HG02588 (cell line): ENCODE data around the gene TMEM131L.
"Not testable (repeated sequence)": the region's sequence is repeated elsewhere in the genome, so short reads cannot be mapped to it uniquely, and the experiment has no call there.

Experiments used
- ATAC-seq: cut with Tn5 transposase; IDR thresholded peaks from one replicate; pipeline ENCODE4 v1.9.1; 2021; ENCODE audit warnings: mild to moderate bottlenecking, moderate library complexity; ENCODE audit not compliant: unreplicated experiment

TMEM131L gene

GRCh38 chr4:153501578-153501977 is 35.4 kb downstream of the TMEM131L start:
- no peak for ATAC-seq

DNA sequence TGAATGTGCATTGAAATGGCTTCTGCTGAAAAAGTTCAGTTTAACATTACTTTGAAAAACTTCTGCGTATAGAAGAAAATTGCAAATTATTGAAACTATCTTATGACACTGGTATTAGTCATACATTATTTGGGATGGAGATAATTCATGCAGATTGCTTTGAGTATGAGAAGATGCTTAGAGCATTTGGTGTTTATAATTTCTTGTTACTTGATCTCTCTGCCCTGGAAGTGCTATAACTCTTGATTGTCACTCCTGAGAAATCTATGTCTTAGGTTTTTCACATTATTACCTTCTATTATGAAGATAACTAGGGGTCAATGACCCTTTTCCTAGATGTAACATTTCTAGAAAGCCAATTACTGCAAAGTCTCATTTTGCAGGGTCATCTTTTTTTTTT is 36.4 kb downstream of the TMEM131L start:
- no peak for ATAC-seq

DNA sequence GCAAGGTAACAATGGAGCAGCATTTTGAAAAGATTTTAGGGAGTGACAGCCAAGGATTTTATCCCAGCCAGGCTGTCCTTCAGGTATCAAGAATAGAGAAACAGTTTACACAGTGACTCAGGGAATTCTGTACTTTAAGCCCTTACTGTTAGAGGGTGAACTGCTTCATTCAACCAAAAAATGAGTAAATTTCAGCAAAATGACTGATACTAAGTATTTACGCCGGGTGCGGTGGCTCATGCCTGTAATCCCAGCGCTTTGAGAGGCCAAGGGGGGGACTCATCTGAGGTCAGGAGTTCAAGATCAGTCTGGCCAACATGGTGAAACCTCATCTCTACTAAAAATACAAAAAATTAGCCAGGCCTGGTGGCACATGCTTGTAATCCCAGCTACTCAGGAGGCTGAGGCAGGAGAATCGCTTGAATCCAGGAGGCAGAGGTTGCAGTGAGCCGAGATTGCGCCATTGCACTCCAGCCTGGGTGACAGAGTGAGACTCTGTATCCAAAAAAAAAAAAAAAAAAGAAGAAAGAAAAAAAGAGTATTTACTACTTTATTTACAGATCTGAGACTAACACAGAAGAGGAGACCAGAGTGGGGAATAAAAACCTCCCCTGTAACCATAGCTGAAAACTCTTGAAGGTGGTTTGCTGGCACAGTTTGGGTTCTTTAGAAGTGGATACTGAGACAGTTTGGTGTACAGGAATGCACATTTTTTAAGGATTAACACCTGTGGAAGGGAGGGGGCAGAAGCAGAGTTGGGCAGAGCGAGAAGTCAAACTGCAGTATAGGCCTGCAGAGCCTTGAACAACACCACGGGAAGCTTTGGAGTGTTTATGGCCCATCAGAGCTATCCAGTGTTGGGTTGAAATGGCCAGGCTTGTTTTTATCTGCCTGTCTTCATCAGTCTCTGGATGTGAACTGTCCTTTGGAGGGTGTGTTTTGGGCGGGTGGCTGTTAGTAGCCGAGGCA is 40.5 kb downstream of the TMEM131L start:
- no peak for ATAC-seq

DNA sequence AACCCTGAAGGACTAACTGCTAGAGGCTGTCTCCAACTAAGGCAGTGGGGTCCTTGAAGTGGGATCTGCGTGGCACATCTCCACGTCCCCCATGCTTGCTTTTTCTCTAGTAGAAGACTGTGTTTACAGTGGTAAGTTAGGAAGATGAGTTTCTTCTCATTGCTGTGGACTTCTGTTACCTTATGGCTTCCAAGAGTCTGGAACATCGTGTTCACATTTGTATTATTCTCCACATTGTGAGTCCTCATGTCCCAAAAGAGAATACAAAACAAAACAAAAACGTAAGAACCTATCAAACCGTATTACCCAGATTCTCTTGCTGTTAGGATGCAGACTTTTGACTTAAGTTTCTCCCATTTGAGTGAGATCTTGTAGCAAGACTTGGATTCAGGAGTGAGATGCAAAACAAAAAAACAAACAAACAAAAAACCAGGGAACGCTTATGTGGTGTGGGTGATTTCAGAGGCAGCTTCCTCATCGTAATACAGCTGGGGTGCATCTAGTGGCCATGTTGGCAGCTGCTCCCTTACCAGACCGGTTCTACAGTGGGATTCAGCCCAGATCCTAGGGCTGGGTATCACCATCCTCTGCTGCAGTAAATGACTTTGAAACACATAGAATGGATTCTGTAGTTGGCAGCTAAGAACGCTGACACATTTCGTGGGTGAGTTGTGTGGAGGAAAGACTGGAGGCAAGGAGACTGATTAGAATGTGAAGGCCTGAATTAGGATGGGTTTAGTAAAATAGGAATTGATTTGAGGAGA is 41.3 kb downstream of the TMEM131L start:
- ATAC-seq, result no peak

GRCh38 chr4:153509212-153509611 is 43.1 kb downstream of the TMEM131L start:
- ATAC-seq, result not testable (repeated sequence)

- ATAC-seq, result no peak
These were observed 43.6 kb downstream of the TMEM131L start for GRCh38 chr4:153509724-153510123.

DNA sequence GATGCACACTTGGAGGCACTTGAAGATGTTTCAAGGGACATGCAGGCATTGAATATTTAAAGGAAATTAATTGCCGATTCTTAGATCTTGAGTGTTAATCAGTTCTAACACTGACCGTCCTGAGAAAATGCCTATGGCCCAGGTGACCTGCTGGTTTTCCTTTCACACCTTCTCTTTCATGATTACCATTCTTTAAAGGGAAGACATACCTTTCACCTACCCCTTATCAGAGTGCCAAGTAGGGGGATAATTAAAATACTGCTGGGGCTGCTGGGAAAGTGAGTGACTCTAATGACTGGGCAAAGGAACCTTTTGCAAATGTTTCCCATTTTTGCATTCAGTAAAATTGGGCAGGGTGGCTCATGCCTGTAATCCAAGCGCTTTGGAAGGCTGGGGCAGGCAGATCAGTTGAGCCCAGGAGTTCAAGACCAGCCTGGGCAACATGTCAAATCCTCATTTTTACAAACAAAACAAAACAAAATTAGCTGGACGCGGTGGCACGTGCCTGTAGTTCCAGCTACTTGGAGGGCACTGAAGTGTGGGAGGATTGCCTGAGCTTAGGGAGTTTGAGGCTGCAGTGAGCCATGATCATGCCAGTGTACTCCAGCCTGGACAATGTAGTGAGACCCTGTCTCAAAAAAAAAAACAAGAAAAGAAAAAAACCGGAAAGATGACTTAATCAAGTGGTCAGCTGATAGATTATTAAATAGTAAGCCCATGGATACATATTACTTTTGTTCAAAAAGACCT is 44.3 kb downstream of the TMEM131L start:
- ATAC-seq, result no peak

DNA sequence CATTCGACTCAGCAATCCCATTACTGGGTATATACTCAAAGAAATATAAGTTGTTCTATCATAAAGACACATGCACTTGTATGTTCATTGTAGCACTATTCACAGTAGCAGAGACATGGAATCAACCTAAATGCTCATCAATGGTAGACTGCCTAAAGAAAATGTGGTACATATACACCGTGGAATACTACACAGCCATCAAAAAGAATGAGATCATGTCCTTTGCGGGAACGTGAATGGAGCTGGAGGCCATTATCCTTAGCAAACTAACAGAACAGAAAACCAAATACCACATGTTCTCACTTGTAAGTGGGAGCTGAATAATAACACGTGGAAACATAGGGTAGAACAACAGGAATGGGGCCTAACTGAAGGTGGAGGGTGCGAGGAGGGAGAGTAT is 44.9 kb downstream of the TMEM131L start:
- no peak for ATAC-seq

GRCh38 chr4:153512162-153512852 is 46.1 kb downstream of the TMEM131L start:
- ATAC-seq, result no peak

DNA sequence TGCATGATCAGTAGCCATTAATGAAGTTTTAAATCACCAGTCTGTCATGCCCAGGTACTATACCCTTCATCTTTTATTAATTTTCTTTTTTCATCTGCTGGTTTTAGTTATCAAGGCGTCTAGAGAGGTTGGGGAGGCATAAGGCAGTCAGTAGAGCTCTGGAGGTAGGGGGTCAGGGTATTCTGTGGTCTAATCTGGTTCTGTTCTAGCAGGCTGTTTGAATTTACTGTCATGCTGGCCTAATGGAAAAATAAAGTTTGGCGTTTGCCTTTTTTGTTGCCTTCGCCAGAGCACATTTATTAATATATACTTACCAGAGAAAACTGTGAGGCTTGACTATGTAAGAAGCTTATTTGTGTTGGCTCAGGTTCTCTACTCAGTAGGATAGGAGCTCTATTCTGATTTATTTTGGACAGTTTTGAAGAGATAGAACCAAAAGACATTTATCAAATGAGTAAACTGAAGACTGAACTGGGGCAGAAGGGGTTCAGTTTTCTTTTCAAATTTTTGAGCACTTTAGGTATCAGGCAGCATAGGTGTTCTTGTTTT is 46.9 kb downstream of the TMEM131L start:
- ATAC-seq, result no peak

DNA sequence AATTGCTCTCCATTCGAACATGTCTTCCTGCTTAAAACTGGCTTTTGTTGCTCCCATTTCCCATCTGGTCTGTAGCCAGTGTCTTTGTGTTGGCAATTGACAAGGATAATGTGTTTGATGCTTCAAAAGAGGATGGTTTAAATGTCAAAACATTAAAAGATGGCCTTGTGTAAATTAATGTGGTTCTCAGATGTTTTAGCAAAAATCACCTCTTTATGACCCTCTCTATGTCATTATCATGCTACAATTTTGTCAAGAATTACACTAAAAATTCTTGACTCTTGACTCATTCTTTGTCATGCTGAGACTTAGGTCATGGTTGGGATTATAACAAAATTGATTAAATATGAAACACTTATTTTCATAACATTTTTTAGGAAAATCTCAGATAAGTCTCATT is 47.4 kb downstream of the TMEM131L start:
- no peak for ATAC-seq

- ATAC-seq, result no peak
These were observed 47.9 kb downstream of the TMEM131L start for GRCh38 chr4:153514001-153514526.

- no peak for ATAC-seq
These were observed 48.7 kb downstream of the TMEM131L start for GRCh38 chr4:153514688-153515426.

DNA sequence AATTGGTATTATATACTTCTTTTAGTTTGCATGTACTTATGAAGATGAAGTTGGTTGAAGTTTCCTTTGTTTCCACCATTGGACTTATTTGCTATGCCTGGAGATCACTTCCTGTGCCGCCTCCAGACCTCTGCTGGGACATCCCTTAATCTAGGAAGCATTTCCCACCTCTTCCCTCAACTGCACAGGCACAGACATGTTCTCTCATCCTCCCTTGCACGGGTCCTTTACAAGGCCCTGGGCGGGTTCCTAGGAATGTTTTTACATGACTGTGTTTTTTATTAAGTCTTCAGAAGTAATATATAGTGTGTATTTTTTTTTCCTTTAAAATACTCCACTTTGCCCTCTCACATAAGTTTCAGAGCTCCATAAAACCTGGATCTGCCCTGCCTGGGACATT is 51.0 kb downstream of the TMEM131L start:
- ATAC-seq, result no peak

DNA sequence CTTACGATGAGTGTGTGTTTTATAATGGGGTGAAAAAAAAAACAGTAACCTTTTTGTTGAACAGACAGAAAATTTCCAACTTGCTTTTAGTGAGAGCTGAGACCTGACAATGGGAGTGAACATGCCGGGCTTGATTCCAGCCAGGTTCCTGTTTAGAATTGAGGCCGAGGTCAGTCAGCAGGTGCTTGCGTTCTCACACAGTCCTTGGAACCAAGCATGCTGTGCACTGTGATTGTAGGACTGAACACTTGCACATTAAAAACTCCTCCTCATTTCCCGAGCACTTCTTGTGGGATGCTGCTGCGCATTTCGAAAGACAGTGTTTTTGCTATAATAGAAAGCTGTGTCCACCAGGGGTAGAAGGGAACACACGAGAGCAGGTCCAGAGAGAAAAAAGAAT is 51.8 kb downstream of the TMEM131L start:
- ATAC-seq, result no peak

DNA sequence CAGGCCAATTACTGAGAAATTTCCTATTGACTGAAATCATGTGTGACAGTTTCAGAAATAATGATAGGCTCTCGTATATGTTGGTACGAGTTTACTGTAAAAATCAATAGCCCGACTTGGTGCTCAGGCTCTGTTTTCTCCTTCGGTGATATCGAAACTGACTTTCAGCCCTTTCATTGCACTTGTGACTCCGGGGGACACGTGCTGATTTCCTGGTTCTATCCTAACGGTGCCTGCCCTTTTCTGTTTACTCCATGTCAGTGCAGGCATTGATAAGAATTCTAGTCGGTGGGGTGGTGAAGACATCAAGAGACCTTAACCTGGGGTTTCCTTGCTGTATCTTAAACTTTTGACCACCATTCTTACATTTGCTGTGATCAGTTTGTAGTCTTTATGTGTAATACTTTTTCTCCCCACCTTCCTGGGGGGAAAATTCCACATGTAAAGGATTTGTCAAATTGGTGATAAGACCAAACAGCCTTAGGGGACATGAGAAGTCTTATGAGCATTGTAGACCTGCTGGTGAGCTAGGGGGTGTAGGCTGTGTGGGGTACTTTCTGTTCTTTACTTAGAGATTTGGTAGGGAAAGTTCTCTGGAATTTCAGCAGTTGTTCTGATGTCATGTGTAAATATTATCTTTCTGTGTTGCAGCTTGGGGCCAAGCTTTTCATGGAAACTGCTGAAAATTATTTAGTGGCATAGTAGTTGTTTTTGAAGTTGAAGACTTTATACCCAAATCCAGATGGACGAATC is 52.7 kb downstream of the TMEM131L start:
- no peak for ATAC-seq

- no peak for ATAC-seq
These were observed 53.5 kb downstream of the TMEM131L start for GRCh38 chr4:153519687-153520086.

GRCh38 chr4:153520227-153520626 is 54.1 kb downstream of the TMEM131L start:
- ATAC-seq, result no peak
